ENCODE measurements around the gene MCTP1.

GRCh38 chr5:95237324-95237723 lies 47.6 kb downstream of the MCTP1 start:
- TF ChIP-seq CTCF (IDR thresholded peaks at IDR 0.05; ENCODE audit: insufficient read depth, low read length) (no peak), POLR2AphosphoS5 (IDR thresholded peaks at IDR 0.05; ENCODE audit: low read depth) (no peak), REST (IDR thresholded peaks at IDR 0.05; ENCODE audit: insufficient replicate concordance, low read depth) (no peak)
